MM.1S (cell line): ENCODE measurements around the gene PIP5K1C.

Experiments
- DNase-seq: peaks from one replicate; pipeline ENCODE4 v3.0.0-alpha.2; 2015
- H2AFZ ChIP-seq: fragments of 300-600 bp; sonication (generic); 2 replicates; pipeline ENCODE4 v1.6.0; 2016; ENCODE audit warnings: antibody characterized with exemption, low read length
- H3F3A ChIP-seq: fragments of 300-600 bp; sonication (generic); 2 replicates; pipeline ENCODE4 v1.6.1; 2016; ENCODE audit warnings: mild to moderate bottlenecking, antibody characterized with exemption, low read length, moderate library complexity, mixed read lengths; ENCODE audit not compliant: insufficient read depth
- H3K27ac ChIP-seq: fragments of 300-600 bp; sonication (generic); 2 replicates; pipeline ENCODE4 v1.5.1; 2016; ENCODE audit warnings: mild to moderate bottlenecking, low read length
- H3K27me3 ChIP-seq: fragments of 300-600 bp; sonication (generic); replicated peaks from 2 replicates; pipeline ENCODE4 v1.6.0; 2016; ENCODE audit warnings: low read length; ENCODE audit not compliant: insufficient read depth
- H3K36me3 ChIP-seq: fragments of 300-600 bp; sonication (generic); replicated peaks from 2 replicates; pipeline ENCODE4 v1.6.1; 2016; ENCODE audit warnings: mild to moderate bottlenecking, low read length, mixed read lengths; ENCODE audit not compliant: insufficient read depth
- H3K4me1 ChIP-seq: fragments of 300-600 bp; sonication (generic); 2 replicates; pipeline ENCODE4 v1.6.1; 2016; ENCODE audit warnings: low read length, mixed read lengths
- H3K4me2 ChIP-seq: fragments of 300-600 bp; sonication (generic); 2 replicates; pipeline ENCODE4 v1.6.0; 2016; ENCODE audit warnings: low read depth, low read length
- H3K4me3 ChIP-seq: fragments of 300-600 bp; sonication (generic); 2 replicates; pipeline ENCODE4 v1.5.1; 2016; ENCODE audit warnings: low read length, mixed read lengths
- H3K79me2 ChIP-seq: fragments of 300-600 bp; sonication (generic); 2 replicates; pipeline ENCODE4 v1.6.1; 2016; ENCODE audit warnings: mixed run types, low read length, mixed read lengths
- H3K9ac ChIP-seq: fragments of 300-600 bp; sonication (generic); 2 replicates; pipeline ENCODE4 v1.6.1; 2016; ENCODE audit warnings: low read length, mixed read lengths
- H3K9me2 ChIP-seq: fragments of 300-600 bp; sonication (generic); replicated peaks from 2 replicates; pipeline ENCODE4 v1.6.1; 2016; ENCODE audit warnings: mild to moderate bottlenecking, low read length, mixed read lengths; ENCODE audit not compliant: insufficient read depth
- H3K9me3 ChIP-seq: fragments of 300-600 bp; sonication (generic); replicated peaks from 2 replicates; pipeline ENCODE4 v1.6.1; 2016; ENCODE audit warnings: mild to moderate bottlenecking, low read length, mixed read lengths; ENCODE audit not compliant: insufficient read depth
- H4K20me1 ChIP-seq: fragments of 300-600 bp; sonication (generic); 2 replicates; pipeline ENCODE4 v1.6.1; 2016; ENCODE audit warnings: mild to moderate bottlenecking, low read length, moderate library complexity, mixed read lengths; ENCODE audit not compliant: insufficient read depth
- EZH2 ChIP-seq: fragments of 300-600 bp; sonication (generic); optimal IDR thresholded peaks from 2 replicates; pipeline ENCODE3; 2017; ENCODE audit warnings: low read depth, mild to moderate bottlenecking, antibody characterized with exemption, low read length, mixed read lengths
- EZH2phosphoT487 ChIP-seq: fragments of 300-600 bp; sonication (generic); IDR thresholded peaks from 2 replicates; pipeline ENCODE4 v1.6.1; 2018; ENCODE audit warnings: antibody characterized with exemption, low read length
- TF ChIP-seq, protein P1 (sequence below): fragments of 300-600 bp; sonication (generic); IDR thresholded peaks from 2 replicates; pipeline ENCODE4 v1.5.1; 2016; ENCODE audit warnings: antibody characterized with exemption, low read length, mixed read lengths

PIP5K1C gene

DNA sequence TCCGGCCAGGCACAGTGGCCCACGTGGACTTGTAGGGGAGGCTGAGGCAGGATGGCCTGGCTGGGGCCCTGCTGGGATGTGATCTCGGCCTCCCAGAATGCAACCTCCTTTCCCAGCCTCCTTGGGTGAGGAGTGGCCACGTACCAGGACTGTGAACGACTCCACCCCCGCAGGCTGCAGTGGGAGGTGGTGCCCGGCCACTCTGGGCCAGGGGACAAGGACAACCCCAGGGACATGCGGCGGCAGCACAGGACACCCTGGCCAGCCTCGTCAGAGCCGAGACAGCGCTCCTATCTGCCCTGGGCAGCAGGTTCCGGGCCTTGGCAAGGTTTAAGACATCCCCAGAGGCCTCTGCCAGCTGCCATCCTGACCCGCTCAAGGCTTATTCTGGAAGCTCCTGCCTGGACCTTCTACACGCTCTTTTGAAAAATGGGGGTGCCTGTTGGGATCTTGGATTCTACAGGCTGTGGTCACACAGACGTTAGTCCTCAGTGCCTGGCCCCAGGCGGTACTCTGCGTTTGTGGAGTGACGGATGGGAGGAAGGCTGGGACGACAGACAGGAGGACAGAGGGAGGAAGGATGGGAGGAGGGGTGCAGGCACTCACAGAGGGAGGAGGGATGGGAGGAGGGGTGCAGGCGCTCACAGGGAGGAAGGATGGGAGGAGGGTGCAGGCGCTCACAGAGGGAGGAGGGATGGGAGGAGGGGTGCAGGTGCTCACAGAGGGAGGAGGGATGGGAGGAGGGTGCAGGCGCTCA lies 53.8 kb downstream of the PIP5K1C start:
- H3K4me2 ChIP-seq, result no peak overlapping the region
- H3K4me1 ChIP-seq, result no peaks in the 10 kb centered on the region
- no peaks in the 10 kb centered on the region for H3F3A ChIP-seq
- no peaks in the 10 kb centered on the region for H3K27me3 ChIP-seq
- no peak for DNase-seq
- no peaks in the 10 kb centered on the region for H4K20me1 ChIP-seq
- TF ChIP-seq, protein P1, sequence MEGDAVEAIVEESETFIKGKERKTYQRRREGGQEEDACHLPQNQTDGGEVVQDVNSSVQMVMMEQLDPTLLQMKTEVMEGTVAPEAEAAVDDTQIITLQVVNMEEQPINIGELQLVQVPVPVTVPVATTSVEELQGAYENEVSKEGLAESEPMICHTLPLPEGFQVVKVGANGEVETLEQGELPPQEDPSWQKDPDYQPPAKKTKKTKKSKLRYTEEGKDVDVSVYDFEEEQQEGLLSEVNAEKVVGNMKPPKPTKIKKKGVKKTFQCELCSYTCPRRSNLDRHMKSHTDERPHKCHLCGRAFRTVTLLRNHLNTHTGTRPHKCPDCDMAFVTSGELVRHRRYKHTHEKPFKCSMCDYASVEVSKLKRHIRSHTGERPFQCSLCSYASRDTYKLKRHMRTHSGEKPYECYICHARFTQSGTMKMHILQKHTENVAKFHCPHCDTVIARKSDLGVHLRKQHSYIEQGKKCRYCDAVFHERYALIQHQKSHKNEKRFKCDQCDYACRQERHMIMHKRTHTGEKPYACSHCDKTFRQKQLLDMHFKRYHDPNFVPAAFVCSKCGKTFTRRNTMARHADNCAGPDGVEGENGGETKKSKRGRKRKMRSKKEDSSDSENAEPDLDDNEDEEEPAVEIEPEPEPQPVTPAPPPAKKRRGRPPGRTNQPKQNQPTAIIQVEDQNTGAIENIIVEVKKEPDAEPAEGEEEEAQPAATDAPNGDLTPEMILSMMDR, result no peak
- TF ChIP-seq EZH2 (no peak), EZH2phosphoT487 (no peak)
- no peak overlapping the region for H3K4me3 ChIP-seq
- no peak overlapping the region for H2AFZ ChIP-seq
- H3K9ac ChIP-seq, result no peak overlapping the region
- H3K36me3 ChIP-seq, result no peaks in the 10 kb centered on the region
- no peaks in the 10 kb centered on the region for H3K9me3 ChIP-seq
- H3K9me2 ChIP-seq, result no peaks in the 10 kb centered on the region
- no peaks in the 10 kb centered on the region for H3K79me2 ChIP-seq
- H3K27ac ChIP-seq, result no peak overlapping the region

DNA sequence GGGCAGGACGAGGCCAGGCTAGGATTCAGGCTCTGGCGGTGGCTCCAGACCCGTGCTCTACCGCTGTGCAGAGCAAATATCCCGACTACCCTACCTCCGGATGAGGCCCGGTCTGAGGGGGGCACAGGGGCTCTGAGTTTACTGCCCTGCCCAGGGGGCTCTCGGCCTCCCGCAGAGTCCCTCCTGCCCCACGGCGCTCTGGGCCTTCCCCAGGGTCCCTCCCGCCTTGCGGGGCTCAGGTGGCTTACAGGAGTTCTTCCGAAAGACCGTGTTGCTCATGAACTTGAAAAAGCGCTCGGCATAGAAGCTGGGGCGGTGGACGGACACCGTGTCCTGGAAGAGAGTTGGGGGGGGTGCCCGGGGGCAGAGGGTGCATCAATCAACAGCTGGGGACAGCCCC lies 54.5 kb downstream of the PIP5K1C start:
- Histone ChIP-seq H3K36me3 (no peaks in the 10 kb centered on the region), H3K4me3 (no peak overlapping the region), H3K9me2 (no peaks in the 10 kb centered on the region), H4K20me1 (no peaks in the 10 kb centered on the region), H3K9ac (no peak overlapping the region), H3K27ac (no peak overlapping the region), H3K9me3 (no peaks in the 10 kb centered on the region), H3K4me1 (no peaks in the 10 kb centered on the region), H2AFZ (no peak overlapping the region), H3F3A (no peaks in the 10 kb centered on the region), H3K27me3 (no peaks in the 10 kb centered on the region), H3K4me2 (no peak overlapping the region), H3K79me2 (no peaks in the 10 kb centered on the region)
- DNase-seq, result no peak
- TF ChIP-seq EZH2 (no peak), EZH2phosphoT487 (no peak)
- TF ChIP-seq, protein P1, result no peak

DNA sequence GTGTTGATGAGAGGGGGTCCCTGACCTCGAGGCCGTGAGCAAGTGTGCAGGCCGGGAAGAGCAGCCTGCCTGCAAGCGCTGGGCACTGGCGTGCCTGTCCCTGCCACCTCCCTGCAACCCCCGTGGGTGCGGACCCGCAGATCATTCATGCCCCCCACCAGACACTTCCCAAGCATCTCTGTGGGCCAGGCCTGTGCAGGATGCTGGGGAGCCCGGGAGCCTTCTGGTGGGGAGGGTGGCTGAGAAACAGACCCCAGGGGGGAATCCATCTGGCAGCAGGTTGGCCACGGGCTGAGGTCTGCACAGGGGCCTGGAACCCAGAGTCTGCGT lies 55.2 kb downstream of the PIP5K1C start:
- Histone ChIP-seq H3K9ac (no peak overlapping the region), H3F3A (no peaks in the 10 kb centered on the region), H3K79me2 (no peaks in the 10 kb centered on the region), H3K9me2 (no peaks in the 10 kb centered on the region), H3K36me3 (no peaks in the 10 kb centered on the region), H3K4me3 (no peak overlapping the region), H2AFZ (no peak overlapping the region), H3K27ac (no peak overlapping the region), H3K4me1 (no peaks in the 10 kb centered on the region), H3K27me3 (no peaks in the 10 kb centered on the region), H3K4me2 (no peak overlapping the region), H3K9me3 (no peaks in the 10 kb centered on the region), H4K20me1 (no peaks in the 10 kb centered on the region)
- TF ChIP-seq, protein P1, result no peak
- TF ChIP-seq EZH2 (no peak), EZH2phosphoT487 (no peak)
- DNase-seq, result no peak
